Measurements from ENCODE around the gene TLE5. TPM values are rescaled to one million over a fixed set of nuclear protein-coding genes. Genes with fewer than 3 reads are reported as not detected.

The TLE5 gene
- total and polyA plus RNA-seq, 2 of the 4 experiments (the other 2 are of a cell fraction), result 119 to 407 TPM

DNA sequence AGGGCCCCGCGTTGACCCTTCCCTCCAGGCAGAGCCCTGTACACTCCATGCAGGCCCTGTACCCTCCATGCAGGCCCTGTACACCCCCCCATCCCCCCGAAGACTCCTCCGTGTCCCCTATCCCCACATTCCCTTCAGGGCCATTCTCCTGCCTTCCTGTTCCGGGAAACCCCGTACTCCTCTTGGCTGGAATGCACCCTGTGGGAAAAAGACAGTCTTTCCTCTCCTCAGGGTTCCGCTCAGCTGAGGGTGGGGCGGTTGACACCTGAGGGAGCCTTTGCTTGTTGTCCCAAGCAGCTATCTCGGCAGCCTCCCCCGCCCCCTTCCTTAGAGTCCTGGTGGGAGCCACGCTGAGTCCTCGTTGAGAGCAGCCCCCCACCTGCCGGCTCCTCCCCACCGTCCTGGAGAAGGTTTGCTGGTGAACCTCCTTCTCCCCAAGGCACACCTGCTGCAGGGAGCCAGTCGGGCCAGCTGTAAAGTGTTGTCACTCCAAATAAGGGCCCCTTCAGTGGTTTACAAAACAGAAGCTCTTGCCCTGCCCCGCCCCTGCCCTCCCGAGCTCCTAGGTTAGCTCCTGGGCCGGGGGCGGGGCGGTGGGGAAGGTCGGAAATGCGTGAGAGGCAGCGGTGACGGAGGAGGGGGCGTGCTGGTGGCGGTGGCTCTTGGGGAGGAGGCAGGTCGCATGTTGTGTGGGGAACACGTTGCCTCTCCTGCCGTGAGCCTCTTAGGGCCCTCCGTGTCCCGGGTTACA, 33.3 kb upstream of the TLE5 start:
- Histone ChIP-seq H3K9me1 (ENCODE audit: insufficient read depth, low read length) (peaks cover 12% of the 10 kb centered on the region; the same call in 1 of the 2 replicates), H3K27ac (ENCODE audit: insufficient read depth, low read length) (peak overlapping the region; percentile 76), H3K27me3 (ENCODE audit: control insufficient read depth, insufficient read depth, low read length) (no peaks in the 10 kb centered on the region), H2BK120ac (ENCODE audit: low read depth, low read length) (no peak overlapping the region), H3K9ac (ENCODE audit: low read depth, low read length) (peak overlapping the region; percentile 91), H4K5ac (ENCODE audit: low read depth, low read length) (no peak overlapping the region), H2AK5ac (ENCODE audit: low read depth, low read length) (peak overlapping the region; percentile 86), H3K23ac (ENCODE audit: low read depth, low read length) (peak overlapping the region; percentile 93; the same call in 1 of the 2 replicates), H3K4me3 (ENCODE audit: insufficient read depth, low read depth, low read length) (peak overlapping the region; percentile 99), H2BK5ac (ENCODE audit: low read depth, low read length, poor library complexity, severe bottlenecking) (no peak overlapping the region), H2BK15ac (ENCODE audit: low read depth, low read length) (no peak overlapping the region), H3K4ac (ENCODE audit: low read depth, low read length) (peak overlapping the region; percentile 39; the same call in 1 of the 2 replicates), H3K9me3 (ENCODE audit: control insufficient read depth, insufficient read depth, low read length) (no peaks in the 10 kb centered on the region), H3K4me2 (ENCODE audit: low read depth, low read length) (peak overlapping the region; percentile 98), H4K20me1 (ENCODE audit: insufficient read depth, low read length) (peaks cover 62% of the 10 kb centered on the region), H4K8ac (ENCODE audit: low read depth in 2 of 2, low read length in 2 of 2) (no peak overlapping the region; a peak in 1 of 4 replicates), H2BK20ac (ENCODE audit: low read depth, low read length) (no peak overlapping the region), H4K91ac (ENCODE audit: insufficient read depth, low read depth, low read length) (no peak overlapping the region), H3K4me1 (ENCODE audit: control insufficient read depth, insufficient read depth, low read length) (peaks cover 22% of the 10 kb centered on the region), H2AK9ac (replicated peaks; ENCODE audit: low read depth, low read length, poor library complexity) (peak overlapping the region; percentile 99), H3K36me3 (ENCODE audit: control insufficient read depth, insufficient read depth, low read length) (no peaks in the 10 kb centered on the region), H3K14ac (replicated peaks; ENCODE audit: low read depth, low read length) (peak overlapping the region; percentile 91), H3K79me1 (ENCODE audit: low read depth in 1 of 2, low read length in 2 of 2) (peaks cover 4 to 56% of the 10 kb centered on the region in 2 experiments; a peak in 3 of 4 replicates), H2AFZ (replicated peaks; ENCODE audit: low read length, poor library complexity) (peak overlapping the region; percentile 70), H3K18ac (ENCODE audit: low read depth, low read length) (no peak overlapping the region), H3K56ac (ENCODE audit: extremely low read depth, insufficient read depth, low read length) (no peak overlapping the region)
- ChIA-PET CTCF (interaction anchor here (0.5 to 1.1 kb wide), 2 partner anchors 9 to 232 kb away, joined by 3 read pairs; no protein-coding TSS in a partner anchor), POLR2A (ENCODE audit: unreplicated experiment) (interaction anchor here (1.4 kb wide), 1 partner anchor 13 kb away, joined by 4 read pairs; no protein-coding TSS in a partner anchor)
- TF ChIP-seq NFE2L2 (IDR thresholded peaks at IDR 0.05; ENCODE audit: low read depth, low read length) (no peak), MXI1 (IDR thresholded peaks at IDR 0.05; ENCODE audit: borderline replicate concordance, low read depth, low read length) (peak; percentile 45; the same call in 1 of the 2 replicates), CEBPB (IDR thresholded peaks at IDR 0.05; ENCODE audit: low read depth, low read length) (no peak)
- BruUV-seq (replicated peaks), result no TSS peak
- no peak for ATAC-seq (ENCODE audit: low read depth)
- dilution Hi-C loops (cut with HindIII; ENCODE audit: low sequenced_read_pairs, unreplicated experiment), result no loop called here
- WGBS, 2 experiments (ENCODE audit: extremely low coverage in 2 of 2, insufficient read length in 1 of 2), result 7% methylated on average over 3 of the region's 31 CpGs; no CpG with 5 or more reads in 1 of the 2 experiments
- intact Hi-C loops (cut with micrococcal nuclease), result no loop called here
- no peak for DNase-seq
- in situ Hi-C loops (cut with MboI; ENCODE audit: low sequenced_read_pairs), result no loop called here

All from IMR-90 (cell line).